ENCODE measurements around the gene FBN1. TPM values are rescaled to one million over a fixed set of nuclear protein-coding genes. Genes with fewer than 3 reads are reported as not detected.

FBN1 gene
- total and polyA plus RNA-seq, 7 donors = 1.2 to 173 (median 57.0) TPM

DNA sequence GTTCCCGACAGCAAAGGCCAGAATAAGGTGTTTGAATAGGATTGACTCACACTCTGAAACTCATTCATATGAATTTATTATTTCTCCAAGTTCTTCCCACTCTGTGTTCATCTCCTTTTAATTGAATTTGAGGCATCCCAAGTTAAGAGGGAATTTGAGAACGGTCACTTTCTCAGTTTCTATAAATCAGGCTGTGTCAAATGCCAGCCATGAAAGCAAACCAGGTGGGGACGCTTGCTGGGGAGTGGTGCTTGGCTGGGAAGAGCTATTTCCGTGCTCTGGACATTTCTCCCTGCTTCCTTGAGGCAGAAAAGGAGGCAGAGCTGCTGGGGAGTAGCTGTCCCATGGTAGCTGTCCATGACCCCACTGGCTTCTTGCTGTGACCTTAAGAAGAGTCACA is 116.6 kb downstream of the FBN1 start:
- TF ChIP-seq EP300 (IDR thresholded peaks at IDR 0.05) = no peak
- no peak for TF ChIP-seq POLR2AphosphoS5 (IDR thresholded peaks at IDR 0.05)
- TF ChIP-seq POLR2A (IDR thresholded peaks at IDR 0.05) = no peak
- TF ChIP-seq, protein P1, sequence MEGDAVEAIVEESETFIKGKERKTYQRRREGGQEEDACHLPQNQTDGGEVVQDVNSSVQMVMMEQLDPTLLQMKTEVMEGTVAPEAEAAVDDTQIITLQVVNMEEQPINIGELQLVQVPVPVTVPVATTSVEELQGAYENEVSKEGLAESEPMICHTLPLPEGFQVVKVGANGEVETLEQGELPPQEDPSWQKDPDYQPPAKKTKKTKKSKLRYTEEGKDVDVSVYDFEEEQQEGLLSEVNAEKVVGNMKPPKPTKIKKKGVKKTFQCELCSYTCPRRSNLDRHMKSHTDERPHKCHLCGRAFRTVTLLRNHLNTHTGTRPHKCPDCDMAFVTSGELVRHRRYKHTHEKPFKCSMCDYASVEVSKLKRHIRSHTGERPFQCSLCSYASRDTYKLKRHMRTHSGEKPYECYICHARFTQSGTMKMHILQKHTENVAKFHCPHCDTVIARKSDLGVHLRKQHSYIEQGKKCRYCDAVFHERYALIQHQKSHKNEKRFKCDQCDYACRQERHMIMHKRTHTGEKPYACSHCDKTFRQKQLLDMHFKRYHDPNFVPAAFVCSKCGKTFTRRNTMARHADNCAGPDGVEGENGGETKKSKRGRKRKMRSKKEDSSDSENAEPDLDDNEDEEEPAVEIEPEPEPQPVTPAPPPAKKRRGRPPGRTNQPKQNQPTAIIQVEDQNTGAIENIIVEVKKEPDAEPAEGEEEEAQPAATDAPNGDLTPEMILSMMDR (IDR thresholded peaks at IDR 0.05) = no peak
- intact Hi-C loops (cut with DNase I) = no loop called here
- Histone ChIP-seq H3K27me3 (no peaks in the 10 kb centered on the region), H3K4me3 (no peak overlapping the region), H3K4me1 (peaks cover 0 to 8% (median 3%) of the 10 kb centered on the region in 4 donors), H3K27ac (peak overlapping the region in 1 of 4 donors; percentile 21), H3K36me3 (peaks cover 0 to 17% (median 4%) of the 10 kb centered on the region in 4 donors), H3K9me3 (no peaks in the 10 kb centered on the region)
- DNase-seq = no peak
- 79 to 81% methylated on average over 4 of the region's 4 CpGs for WGBS, 2 donors

DNA sequence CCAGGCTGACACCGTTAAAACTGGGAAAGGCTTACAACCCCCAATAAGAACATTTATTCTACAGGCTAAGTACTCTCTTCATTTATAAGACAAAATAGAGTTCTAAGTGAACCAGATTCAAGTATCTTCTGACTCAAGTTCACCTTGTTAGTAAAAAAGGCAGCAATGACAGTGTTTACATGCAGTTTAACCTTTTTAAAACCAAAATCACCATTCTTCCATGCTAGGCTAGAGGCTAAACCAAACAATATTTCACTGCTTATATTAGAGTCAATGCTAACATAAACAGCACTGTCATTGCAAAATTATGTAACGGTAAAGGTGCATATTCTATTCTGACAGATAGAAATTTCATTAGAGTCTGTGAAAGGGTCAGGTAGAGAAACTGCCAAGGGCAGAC is 118.0 kb downstream of the FBN1 start:
- Histone ChIP-seq H3K27me3 (no peaks in the 10 kb centered on the region), H3K4me3 (no peak overlapping the region), H3K9me3 (no peaks in the 10 kb centered on the region), H3K27ac (peak overlapping the region in 2 of 4 donors; percentile 15 to 65), H3K36me3 (peaks cover 0 to 17% (median 4%) of the 10 kb centered on the region in 4 donors), H3K4me1 (peaks cover 0 to 8% (median 3%) of the 10 kb centered on the region in 4 donors)
- intact Hi-C loops (cut with DNase I) = no loop called here
- 66 to 69% methylated on average over 2 of the region's 2 CpGs for WGBS, 2 donors
- TF ChIP-seq, protein P1 (IDR thresholded peaks at IDR 0.05) = no peak
- no peak for DNase-seq

DNA sequence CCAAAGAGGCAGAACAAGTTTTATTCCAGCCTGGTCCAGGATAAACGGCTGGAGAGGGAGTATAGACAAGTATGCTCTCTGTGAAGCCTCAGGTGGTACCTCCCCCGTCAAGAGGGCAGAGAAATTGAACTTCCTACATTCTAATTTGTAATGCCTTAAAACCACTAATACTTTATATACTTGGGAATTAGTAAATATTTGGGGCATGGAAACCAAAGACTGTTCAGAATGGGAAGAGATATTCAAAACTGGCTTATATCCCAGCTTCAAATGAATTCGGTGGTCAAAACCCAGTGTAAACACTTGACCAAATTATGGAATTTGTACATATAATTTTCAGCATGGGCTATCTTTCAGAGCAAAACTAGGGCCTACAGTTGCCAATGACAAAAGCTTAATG is 122.6 kb downstream of the FBN1 start:
- Histone ChIP-seq H3K27me3 (no peaks in the 10 kb centered on the region), H3K36me3 (peaks cover 0 to 36% (median 4%) of the 10 kb centered on the region in 4 donors), H3K4me1 (peaks cover 0 to 8% (median 3%) of the 10 kb centered on the region in 4 donors), H3K27ac (no peak overlapping the region), H3K4me3 (no peak overlapping the region), H3K9me3 (no peaks in the 10 kb centered on the region)
- WGBS, 2 donors = 80 to 86% methylated on average over 3 of the region's 3 CpGs
- TF ChIP-seq POLR2AphosphoS5 (IDR thresholded peaks at IDR 0.05) (no peak), EP300 (IDR thresholded peaks at IDR 0.05) (no peak), POLR2A (IDR thresholded peaks at IDR 0.05) (no peak)
- TF ChIP-seq, protein P1 (IDR thresholded peaks at IDR 0.05) = no peak
- intact Hi-C loops (cut with DNase I) = no loop called here
- DNase-seq = no peak

DNA sequence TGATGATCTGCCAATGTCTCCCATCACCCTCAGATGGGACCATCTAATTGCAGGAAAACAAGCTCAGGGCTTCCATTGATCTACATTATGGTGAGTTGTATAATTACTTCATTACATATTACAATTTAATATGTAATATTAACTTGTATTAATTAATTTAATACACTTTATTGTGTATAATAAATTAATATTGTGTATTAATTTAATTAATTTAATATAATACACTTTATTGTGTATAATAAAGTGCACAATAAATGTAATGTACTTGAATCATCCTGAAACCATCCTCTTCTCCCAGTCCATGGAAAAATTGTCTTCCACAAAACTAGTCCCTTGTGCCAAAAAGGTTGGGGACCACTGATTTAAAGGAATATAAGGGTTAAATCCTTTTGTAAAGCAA is 123.4 kb downstream of the FBN1 start:
- H3K27me3 ChIP-seq = no peaks in the 10 kb centered on the region
- DNase-seq = no peak
- no peak overlapping the region for H3K4me3 ChIP-seq
- intact Hi-C loops (cut with DNase I) = no loop called here
- no peak overlapping the region for H3K27ac ChIP-seq
- no peaks in the 10 kb centered on the region for H3K9me3 ChIP-seq
- TF ChIP-seq POLR2A (IDR thresholded peaks at IDR 0.05) (no peak), EP300 (IDR thresholded peaks at IDR 0.05) (no peak), POLR2AphosphoS5 (IDR thresholded peaks at IDR 0.05) (no peak)
- TF ChIP-seq, protein P1 (IDR thresholded peaks at IDR 0.05) = no peak
- peaks cover 0 to 3% (median under 1%) of the 10 kb centered on the region in 4 donors for H3K4me1 ChIP-seq
- peaks cover 0 to 36% (median 4%) of the 10 kb centered on the region in 4 donors for H3K36me3 ChIP-seq

Measured in sigmoid colon (tissue), 7 donors.